Activated T-cell treated with anti-CD3 and anti-CD28 coated beads, Interleukin-2, amount 50 U/mL, for 4 hours (primary cell): ENCODE data around the gene PROM2. TPM values are rescaled to one million over a fixed set of nuclear protein-coding genes. Genes with fewer than 3 reads are reported as not detected.

Source experiments
- ATAC-seq, 2 donors: fragments of 200-7000 bp; cut with Tn5 transposase; one replicate each; pipeline ENCODE4 v1.10.0; 2021
- DNase-seq: peaks from one replicate; pipeline ENCODE4 v3.0.0-alpha.2; 2020
- H3K27me3 Mint-ChIP-seq: one replicate; pipeline ENCODE4 v1.8.0; 2021; ENCODE audit warnings: low read depth, mixed read lengths
- H3K36me3 Mint-ChIP-seq: one replicate; pipeline ENCODE4 v1.8.0; 2022; ENCODE audit warnings: mixed read lengths; ENCODE audit not compliant: insufficient read depth
- H3K4me1 Mint-ChIP-seq: one replicate; pipeline ENCODE4 v1.8.0; 2021; ENCODE audit warnings: low read depth, mixed read lengths
- H3K4me3 Mint-ChIP-seq: one replicate; pipeline ENCODE4 v1.8.0; 2021; ENCODE audit warnings: mild to moderate bottlenecking, moderate library complexity, mixed read lengths
- H3K9me3 Mint-ChIP-seq: one replicate; pipeline ENCODE4 v1.8.0; 2021; ENCODE audit warnings: mixed read lengths
- total RNA-seq, 3 donors: library from RNA; stranded (reverse); gene quantifications; one replicate each; pipeline ENCODE4 v1.2.1, GENCODE V29; 2021

PROM2 gene
- total RNA-seq, 3 donors from 2014 or later = 0.53 to 0.66 (median 0.63) TPM

DNA sequence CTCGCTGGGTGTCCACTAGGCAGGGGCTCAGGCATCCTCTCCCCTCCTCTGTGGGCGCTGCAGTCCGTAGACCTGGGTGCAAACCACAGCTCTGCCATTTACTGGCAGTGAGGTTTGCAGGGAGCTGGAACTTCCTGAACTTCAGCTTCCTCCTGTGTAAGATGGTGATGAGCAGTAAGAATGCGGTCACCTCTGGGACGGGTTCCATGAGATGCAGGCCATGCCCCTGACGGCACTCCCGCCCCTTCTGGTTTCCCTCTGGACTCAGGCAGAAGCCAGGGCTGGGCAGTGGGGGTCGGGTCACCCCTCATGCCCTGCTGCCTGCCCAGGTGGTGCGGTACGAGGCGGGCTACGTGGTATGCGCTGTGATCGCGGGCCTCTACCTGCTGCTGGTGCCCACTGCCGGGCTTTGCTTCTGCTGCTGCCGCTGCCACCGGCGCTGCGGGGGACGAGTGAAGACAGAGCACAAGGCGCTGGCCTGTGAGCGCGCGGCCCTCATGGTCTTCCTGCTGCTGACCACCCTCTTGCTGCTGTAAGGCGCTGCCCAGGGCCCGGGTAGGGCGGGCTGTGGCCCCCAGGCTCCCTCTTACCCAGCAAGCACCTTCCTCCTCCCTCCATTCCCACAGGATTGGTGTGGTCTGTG, 1.5 kb downstream of the PROM2 start:
- ATAC-seq = no peak
- no peak overlapping the region for H3K4me3 Mint-ChIP-seq
- DNase-seq = no peak
- no peaks in the 10 kb centered on the region for H3K4me1 Mint-ChIP-seq
- no peaks in the 10 kb centered on the region for H3K9me3 Mint-ChIP-seq
- no peaks in the 10 kb centered on the region for H3K27me3 Mint-ChIP-seq
- H3K36me3 Mint-ChIP-seq = no peaks in the 10 kb centered on the region

GRCh38 chr2:95276244-95276887, 2.1 kb downstream of the PROM2 start:
- ATAC-seq (no peak), DNase-seq (no peak)
- no peak overlapping the region for H3K4me3 Mint-ChIP-seq
- H3K9me3 Mint-ChIP-seq = no peaks in the 10 kb centered on the region
- H3K36me3 Mint-ChIP-seq = no peaks in the 10 kb centered on the region
- no peaks in the 10 kb centered on the region for H3K4me1 Mint-ChIP-seq
- no peaks in the 10 kb centered on the region for H3K27me3 Mint-ChIP-seq

- ATAC-seq (no peak), DNase-seq (no peak)
- H3K9me3 Mint-ChIP-seq = no peaks in the 10 kb centered on the region
- H3K36me3 Mint-ChIP-seq = no peaks in the 10 kb centered on the region
- no peak overlapping the region for H3K4me3 Mint-ChIP-seq
- H3K4me1 Mint-ChIP-seq = no peaks in the 10 kb centered on the region
- H3K27me3 Mint-ChIP-seq = no peaks in the 10 kb centered on the region
These were observed 2.6 kb downstream of the PROM2 start for GRCh38 chr2:95276888-95277245.

DNA sequence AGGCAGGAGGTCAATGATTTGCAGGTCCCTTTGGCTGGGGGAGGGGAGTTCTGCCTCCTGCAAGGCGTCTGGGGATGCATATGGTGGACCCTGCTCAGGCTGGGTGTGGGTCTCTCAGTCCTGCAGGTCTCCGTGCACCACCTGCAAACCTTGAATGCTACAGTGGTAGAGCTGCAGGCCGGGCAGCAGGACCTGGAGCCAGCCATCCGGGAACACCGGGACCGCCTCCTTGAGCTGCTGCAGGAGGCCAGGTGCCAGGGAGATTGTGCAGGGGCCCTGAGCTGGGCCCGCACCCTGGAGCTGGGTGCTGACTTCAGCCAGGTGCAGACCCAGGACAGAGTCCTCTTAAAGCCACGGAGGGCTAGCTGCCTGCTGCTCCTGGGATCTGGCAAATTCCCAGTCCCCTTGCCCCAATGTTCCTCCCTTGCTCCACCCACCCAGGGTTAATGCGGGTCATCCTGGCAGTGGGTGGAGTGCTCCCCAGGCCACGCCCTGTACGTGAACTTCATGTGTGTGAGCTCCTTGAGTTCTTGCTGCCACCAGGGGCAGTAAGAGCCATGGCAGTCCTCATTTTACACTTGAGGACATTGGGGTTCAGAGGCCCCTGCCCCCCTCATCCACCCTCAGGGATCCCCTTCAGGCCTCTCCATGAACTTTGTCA, 3.1 kb downstream of the PROM2 start:
- no peak for ATAC-seq
- Mint-ChIP-seq H3K36me3 (no peaks in the 10 kb centered on the region), H3K4me1 (no peaks in the 10 kb centered on the region), H3K27me3 (no peaks in the 10 kb centered on the region), H3K4me3 (no peak overlapping the region), H3K9me3 (no peaks in the 10 kb centered on the region)
- no peak for DNase-seq

GRCh38 chr2:95278051-95278471, 3.8 kb downstream of the PROM2 start:
- ATAC-seq (no peak), DNase-seq (no peak)
- no peaks in the 10 kb centered on the region for H3K4me1 Mint-ChIP-seq
- H3K9me3 Mint-ChIP-seq = no peaks in the 10 kb centered on the region
- no peaks in the 10 kb centered on the region for H3K27me3 Mint-ChIP-seq
- no peak overlapping the region for H3K4me3 Mint-ChIP-seq
- no peaks in the 10 kb centered on the region for H3K36me3 Mint-ChIP-seq

- ATAC-seq (no peak), DNase-seq (no peak)
- no peaks in the 10 kb centered on the region for H3K27me3 Mint-ChIP-seq
These were observed 4.5 kb downstream of the PROM2 start for GRCh38 chr2:95278637-95279225.

GRCh38 chr2:95279435-95280035, 5.3 kb downstream of the PROM2 start:
- Mint-ChIP-seq H3K4me3 (no peak overlapping the region), H3K4me1 (no peaks in the 10 kb centered on the region), H3K36me3 (no peaks in the 10 kb centered on the region), H3K27me3 (no peaks in the 10 kb centered on the region), H3K9me3 (no peaks in the 10 kb centered on the region)
- no peak for DNase-seq
- ATAC-seq = no peak

More at GRCh38 chr2:95278637-95279225, 4.5 kb downstream of the PROM2 start:
- H3K9me3 Mint-ChIP-seq = no peaks in the 10 kb centered on the region
- H3K4me3 Mint-ChIP-seq = no peak overlapping the region
- no peaks in the 10 kb centered on the region for H3K36me3 Mint-ChIP-seq
- H3K4me1 Mint-ChIP-seq = no peaks in the 10 kb centered on the region

DNA sequence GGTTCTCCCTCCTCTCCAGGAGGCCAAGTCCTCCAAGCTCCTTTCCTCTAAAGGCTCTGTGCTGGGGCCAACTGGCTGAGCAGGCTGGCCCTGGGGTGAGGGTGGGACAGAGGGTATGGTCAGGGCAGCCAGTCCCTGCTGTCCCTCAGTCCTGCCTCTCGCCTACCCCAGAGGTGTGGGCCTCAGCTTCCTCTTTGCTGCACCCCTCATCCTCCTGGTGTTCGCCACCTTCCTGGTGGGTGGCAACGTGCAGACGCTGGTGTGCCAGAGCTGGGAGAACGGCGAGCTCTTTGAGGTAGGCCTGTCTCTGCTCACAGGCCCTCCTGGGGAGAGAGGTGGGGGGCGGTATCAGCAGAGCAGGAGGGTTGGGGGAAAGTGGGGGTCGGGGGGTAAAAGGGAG, 6.8 kb downstream of the PROM2 start:
- Mint-ChIP-seq H3K9me3 (no peaks in the 10 kb centered on the region), H3K27me3 (no peaks in the 10 kb centered on the region), H3K36me3 (no peaks in the 10 kb centered on the region), H3K4me3 (no peak overlapping the region), H3K4me1 (no peaks in the 10 kb centered on the region)
- ATAC-seq (no peak), DNase-seq (no peak)

DNA sequence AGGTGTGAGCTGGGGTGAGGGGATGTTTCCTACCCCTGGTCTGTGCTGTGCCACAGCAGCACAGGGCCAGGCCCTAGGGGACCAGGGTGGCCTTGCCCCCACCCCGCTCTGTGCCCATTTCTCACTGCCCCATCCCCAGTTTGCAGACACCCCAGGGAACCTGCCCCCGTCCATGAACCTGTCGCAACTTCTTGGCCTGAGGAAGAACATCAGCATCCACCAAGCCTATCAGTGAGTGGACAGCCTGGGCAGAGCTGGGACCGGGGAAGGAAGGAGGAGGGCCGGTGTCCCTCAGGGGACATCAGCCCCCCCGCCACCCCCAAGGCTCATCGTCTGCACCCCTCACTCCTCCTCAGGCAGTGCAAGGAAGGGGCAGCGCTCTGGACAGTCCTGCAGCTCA, 7.5 kb downstream of the PROM2 start:
- DNase-seq (no peak), ATAC-seq (no peak)
- Mint-ChIP-seq H3K4me1 (no peaks in the 10 kb centered on the region), H3K27me3 (no peaks in the 10 kb centered on the region), H3K4me3 (no peak overlapping the region), H3K9me3 (no peaks in the 10 kb centered on the region), H3K36me3 (no peaks in the 10 kb centered on the region)

DNA sequence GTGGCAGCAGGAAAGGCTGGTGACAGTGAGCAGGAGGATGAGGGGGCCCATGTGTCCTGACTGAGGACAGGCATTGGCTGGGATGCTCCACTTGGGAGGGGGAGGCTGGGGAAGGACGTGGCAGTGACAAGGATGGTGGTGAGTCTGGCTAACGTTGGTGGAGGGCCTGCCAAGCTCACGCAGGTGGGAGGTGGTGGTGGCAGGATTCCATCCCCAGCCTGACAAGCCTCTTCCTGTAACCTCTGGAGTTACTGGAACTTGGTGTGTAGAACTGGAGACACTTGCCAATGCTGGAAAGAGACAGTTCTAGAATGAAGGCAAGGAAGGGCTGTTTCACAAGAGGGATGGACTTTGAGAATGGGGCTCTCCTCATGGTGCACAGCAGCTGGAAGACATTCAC, 8.2 kb downstream of the PROM2 start:
- Mint-ChIP-seq H3K36me3 (no peaks in the 10 kb centered on the region), H3K4me3 (no peak overlapping the region), H3K27me3 (no peaks in the 10 kb centered on the region), H3K4me1 (no peaks in the 10 kb centered on the region), H3K9me3 (no peaks in the 10 kb centered on the region)
- DNase-seq (no peak), ATAC-seq (no peak)

- Mint-ChIP-seq H3K36me3 (no peaks in the 10 kb centered on the region), H3K9me3 (no peaks in the 10 kb centered on the region), H3K4me3 (no peak overlapping the region), H3K4me1 (no peaks in the 10 kb centered on the region), H3K27me3 (no peaks in the 10 kb centered on the region)
- no peak for ATAC-seq
- DNase-seq = no peak
These were observed 9.3 kb downstream of the PROM2 start for GRCh38 chr2:95283562-95283961.

- H3K36me3 Mint-ChIP-seq = no peaks in the 10 kb centered on the region
- peaks cover 2% of the 10 kb centered on the region for H3K9me3 Mint-ChIP-seq
- ATAC-seq = no peak
These were observed 10.8 kb downstream of the PROM2 start for GRCh38 chr2:95284886-95285541.

DNA sequence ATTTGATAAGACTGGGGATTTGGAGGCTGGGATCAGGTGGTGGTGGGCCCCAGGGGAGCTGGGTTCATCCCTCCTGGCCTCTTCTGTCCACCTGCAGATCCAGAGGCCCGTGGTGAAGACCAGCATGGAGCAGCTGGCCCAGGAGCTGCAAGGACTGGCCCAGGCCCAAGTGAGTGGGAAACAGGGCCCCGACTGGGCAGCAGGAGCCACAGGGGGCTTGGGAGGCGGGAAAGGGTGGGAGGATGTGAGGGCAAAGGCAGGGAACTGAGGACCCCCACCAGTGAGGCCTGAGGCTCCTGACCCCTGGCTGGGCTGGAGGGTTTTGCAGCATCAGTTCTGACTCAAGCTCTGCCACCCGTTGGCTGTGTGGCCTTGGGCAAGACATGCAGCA, 11.3 kb downstream of the PROM2 start:
- Mint-ChIP-seq H3K27me3 (no peaks in the 10 kb centered on the region), H3K36me3 (no peaks in the 10 kb centered on the region), H3K9me3 (peaks cover 7% of the 10 kb centered on the region), H3K4me1 (no peaks in the 10 kb centered on the region), H3K4me3 (no peak overlapping the region)
- DNase-seq (no peak), ATAC-seq (no peak)

More at GRCh38 chr2:95284886-95285541, 10.8 kb downstream of the PROM2 start:
- Mint-ChIP-seq H3K4me3 (no peak overlapping the region), H3K27me3 (no peaks in the 10 kb centered on the region), H3K4me1 (no peaks in the 10 kb centered on the region)
- DNase-seq = no peak

GRCh38 chr2:95287336-95287735, 13.1 kb downstream of the PROM2 start:
- H3K9me3 Mint-ChIP-seq = peaks cover 20% of the 10 kb centered on the region
- H3K27me3 Mint-ChIP-seq = no peaks in the 10 kb centered on the region
- no peaks in the 10 kb centered on the region for H3K4me1 Mint-ChIP-seq
- no peak overlapping the region for H3K4me3 Mint-ChIP-seq
- no peaks in the 10 kb centered on the region for H3K36me3 Mint-ChIP-seq
- no peak for ATAC-seq
- no peak for DNase-seq
